ENCODE results near the gene FDPS.
"Not testable (repeated sequence)": the region's sequence is repeated elsewhere in the genome, so short reads cannot be mapped to it uniquely, and the experiment has no call there.

Gene FDPS

DNA sequence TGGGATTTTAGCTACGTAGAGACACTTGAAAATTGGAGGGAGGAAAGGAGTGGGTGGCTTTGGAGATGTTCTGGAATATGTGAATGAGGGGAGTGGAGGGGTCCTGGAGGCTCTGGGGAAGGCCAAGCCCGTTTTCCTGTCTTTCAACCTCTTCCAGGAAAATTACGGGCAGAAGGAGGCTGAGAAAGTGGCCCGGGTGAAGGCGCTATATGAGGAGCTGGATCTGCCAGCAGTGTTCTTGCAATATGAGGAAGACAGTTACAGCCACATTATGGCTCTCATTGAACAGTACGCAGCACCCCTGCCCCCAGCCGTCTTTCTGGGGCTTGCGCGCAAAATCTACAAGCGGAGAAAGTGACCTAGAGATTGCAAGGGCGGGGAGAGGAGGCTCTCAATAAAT is 11.6 kb downstream of the FDPS start:
- no peak for DNase-seq (ENCODE audit: low read depth)

GRCh38 chr1:155320661-155321617 is 12.3 kb downstream of the FDPS start, which contains the start of gene RUSC1:
TSS of gene RUSC1 (plus strand) at chr1:155320894. CDS start at chr1:155321774, 880 bp downstream.
- peak; percentile 76 for DNase-seq (ENCODE audit: low read depth)

DNA sequence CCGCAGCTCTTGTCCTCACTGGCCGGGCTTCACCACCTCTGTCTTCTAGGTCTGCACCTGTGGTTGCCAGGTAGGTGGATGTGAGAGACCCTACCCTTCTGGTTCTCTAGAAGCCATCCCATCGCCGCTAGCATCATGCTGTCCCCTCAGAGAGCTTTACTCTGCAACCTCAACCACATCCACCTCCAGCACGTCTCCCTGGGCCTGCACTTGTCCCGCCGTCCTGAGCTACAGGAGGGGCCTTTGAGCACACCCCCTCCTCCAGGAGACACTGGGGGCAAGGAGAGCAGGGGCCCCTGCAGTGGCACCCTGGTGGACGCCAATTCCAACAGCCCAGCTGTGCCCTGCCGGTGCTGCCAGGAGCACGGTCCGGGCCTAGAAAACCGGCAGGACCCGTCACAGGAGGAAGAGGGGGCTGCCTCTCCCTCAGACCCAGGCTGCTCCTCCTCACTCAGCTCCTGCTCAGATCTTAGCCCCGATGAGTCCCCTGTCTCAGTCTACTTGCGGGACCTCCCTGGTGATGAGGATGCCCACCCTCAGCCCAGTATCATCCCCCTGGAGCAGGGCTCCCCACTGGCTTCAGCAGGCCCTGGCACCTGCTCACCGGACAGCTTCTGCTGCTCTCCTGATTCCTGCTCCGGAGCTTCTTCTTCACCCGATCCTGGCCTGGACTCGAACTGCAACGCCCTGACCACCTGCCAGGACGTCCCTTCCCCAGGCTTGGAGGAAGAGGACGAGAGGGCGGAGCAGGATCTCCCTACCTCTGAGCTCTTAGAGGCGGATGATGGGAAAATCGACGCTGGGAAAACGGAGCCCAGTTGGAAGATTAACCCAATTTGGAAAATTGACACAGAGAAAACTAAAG is 13.2 kb downstream of the FDPS start:
- DNase-seq (ENCODE audit: low read depth) = no peak

DNA sequence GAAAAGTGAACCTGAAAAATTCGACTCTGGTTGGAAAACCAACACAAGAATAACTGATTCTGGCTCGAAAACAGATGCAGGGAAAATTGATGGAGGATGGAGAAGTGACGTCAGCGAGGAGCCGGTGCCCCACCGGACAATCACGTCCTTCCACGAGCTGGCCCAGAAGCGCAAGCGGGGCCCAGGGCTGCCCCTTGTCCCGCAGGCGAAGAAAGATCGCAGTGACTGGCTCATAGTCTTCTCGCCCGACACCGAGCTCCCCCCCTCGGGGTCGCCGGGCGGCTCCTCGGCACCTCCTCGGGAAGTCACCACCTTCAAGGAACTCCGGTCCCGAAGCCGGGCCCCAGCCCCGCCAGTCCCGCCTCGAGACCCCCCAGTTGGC is 13.9 kb downstream of the FDPS start:
- no peak for DNase-seq (ENCODE audit: low read depth)

- DNase-seq (ENCODE audit: low read depth) = peak; percentile 88
These were observed 14.5 kb downstream of the FDPS start for GRCh38 chr1:155322953-155323728.

DNA sequence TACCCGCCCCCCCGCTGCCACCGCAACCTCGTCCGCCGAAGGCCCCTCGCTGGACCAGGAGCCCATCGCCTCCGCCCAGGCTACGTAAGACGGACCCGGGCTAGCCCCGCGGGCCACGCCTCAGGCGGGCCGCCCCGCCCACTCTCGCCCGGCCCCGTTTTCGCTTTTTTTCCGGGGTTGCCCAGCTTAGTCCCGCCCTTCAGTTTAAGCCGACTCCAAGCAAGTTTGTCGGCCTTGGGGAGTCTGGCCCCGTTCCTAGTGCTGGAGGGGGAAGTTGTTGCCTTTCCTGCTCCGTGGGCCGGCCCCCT is 15.0 kb downstream of the FDPS start:
- DNase-seq (ENCODE audit: low read depth) = peak; percentile 83

DNA sequence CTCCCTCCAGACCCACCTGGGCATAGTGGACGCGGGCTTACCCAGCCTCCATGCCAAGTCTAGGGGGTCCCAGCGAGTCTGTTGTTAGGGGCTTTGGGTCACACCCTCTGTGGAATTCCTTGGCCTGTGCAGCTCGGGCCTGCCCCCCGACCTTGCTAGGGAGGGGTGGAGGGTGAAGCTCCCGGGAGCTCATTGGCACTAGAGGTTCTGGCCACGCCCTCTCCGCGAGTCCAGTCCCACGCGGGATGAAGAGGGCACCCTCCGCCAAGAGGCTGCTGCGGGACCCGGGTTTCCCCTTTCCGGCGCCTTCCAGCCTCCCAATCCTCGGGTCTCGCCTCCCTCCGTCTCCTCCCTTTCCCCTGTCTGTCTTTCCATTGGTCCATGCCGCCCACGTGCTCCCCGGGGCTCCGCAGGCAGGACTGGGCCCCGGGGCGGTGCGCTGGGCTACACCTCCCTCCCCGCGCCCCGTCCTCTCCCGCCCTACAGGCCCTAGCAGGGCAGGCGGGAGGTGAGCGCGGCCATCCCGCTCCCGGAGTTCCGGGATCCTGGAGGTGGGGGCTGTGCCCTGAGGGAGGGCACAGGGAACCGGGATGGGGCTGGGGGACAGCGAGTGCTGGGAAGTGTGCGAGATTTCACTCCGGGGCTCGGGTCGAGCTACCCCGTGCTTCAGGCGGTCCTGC is 15.5 kb downstream of the FDPS start:
- peak; percentile 92 for DNase-seq (ENCODE audit: low read depth)

- DNase-seq (ENCODE audit: low read depth) = no peak
These were observed 16.3 kb downstream of the FDPS start for GRCh38 chr1:155324717-155325602.

DNA sequence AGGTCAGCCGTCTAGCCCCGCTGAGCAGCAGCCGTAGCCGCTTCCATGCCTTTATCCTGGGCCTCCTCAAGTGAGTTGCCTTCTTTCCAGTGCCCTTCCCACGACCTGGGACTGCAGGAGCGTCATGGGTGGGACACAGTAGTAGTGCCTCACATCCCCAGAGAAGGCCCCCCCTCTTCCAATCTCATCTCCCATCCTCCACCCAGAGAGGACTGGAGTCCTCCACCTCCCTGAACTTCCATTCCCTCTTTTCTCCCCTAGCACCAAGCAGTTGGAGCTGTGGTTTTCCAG is 16.9 kb downstream of the FDPS start:
- DNase-seq (ENCODE audit: low read depth) = no peak

GRCh38 chr1:155326020-155326526 is 17.4 kb downstream of the FDPS start:
- DNase-seq (ENCODE audit: low read depth) = no peak

DNA sequence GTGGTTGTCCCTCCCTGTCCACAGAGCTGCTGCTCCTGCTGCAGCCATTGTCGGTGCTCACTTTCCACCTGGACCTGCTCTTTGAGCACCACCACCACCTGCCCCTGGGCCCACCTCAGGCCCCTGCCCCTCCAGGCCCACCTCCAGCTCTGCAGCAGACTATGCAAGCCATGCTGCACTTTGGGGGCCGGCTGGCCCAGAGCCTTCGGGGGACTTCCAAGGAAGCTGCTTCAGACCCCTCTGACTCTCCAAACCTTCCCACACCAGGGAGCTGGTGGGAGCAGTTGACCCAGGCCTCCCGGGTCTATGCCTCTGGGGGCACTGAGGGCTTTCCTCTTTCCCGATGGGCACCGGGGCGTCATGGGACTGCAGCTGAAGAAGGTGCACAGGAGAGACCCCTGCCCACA is 18.0 kb downstream of the FDPS start:
- no peak for DNase-seq (ENCODE audit: low read depth)

GRCh38 chr1:155327981-155328380 is 19.3 kb downstream of the FDPS start:
- no peak for DNase-seq (ENCODE audit: low read depth)

DNA sequence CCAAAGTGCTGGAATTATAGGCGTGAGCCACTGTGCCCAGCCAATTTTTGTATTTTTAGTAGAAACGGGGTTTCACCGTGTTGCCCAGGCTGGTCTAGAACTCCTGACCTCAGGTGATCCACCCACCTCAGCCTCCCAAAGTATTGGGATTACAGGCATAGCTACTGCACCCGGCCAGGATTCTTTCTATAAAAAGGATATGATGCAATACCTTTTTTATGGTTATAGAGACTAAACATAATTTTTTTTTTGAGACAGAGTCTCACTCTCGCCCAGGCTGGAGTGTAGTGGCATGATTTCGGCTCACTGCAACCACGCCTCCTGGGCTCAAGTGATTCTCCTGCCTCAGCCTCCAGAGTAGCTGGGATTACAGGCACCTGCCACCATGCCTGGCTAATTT is 20.2 kb downstream of the FDPS start:
- DNase-seq (ENCODE audit: low read depth) = not testable (repeated sequence)

DNA sequence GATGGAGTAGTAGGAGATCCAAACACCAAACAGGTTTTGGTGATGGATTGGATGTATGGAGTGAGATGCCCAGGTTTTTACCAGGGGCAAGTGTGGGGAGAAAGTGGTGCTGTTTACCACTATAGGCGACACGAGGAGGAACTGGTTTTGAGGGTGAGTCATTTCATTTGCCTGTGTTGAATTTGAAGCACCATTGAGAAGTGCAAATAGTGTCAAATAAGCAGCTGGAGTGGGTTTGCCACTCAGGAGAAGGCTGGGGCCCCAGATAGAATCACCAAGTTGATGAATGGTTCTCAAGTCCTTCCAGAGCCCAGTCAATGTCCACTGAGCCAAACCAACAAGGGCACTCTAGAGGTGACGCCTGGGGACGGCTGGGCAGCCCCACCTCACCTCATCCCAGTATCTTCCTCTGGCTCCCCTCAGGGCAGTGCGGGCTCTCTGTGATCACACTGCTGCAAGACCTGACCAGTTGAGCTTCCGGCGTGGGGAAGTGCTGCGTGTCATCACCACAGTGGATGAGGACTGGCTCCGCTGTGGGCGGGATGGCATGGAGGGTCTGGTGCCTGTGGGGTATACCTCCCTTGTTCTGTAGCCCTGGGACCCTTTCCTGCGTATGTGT is 21.4 kb downstream of the FDPS start:
- no peak for DNase-seq (ENCODE audit: low read depth)

GRCh38 chr1:155334962-155335361 is 26.3 kb downstream of the FDPS start:
- no peak for DNase-seq (ENCODE audit: low read depth)

GRCh38 chr1:155339515-155340097 is 30.9 kb downstream of the FDPS start:
- DNase-seq (ENCODE audit: low read depth) = no peak

DNA sequence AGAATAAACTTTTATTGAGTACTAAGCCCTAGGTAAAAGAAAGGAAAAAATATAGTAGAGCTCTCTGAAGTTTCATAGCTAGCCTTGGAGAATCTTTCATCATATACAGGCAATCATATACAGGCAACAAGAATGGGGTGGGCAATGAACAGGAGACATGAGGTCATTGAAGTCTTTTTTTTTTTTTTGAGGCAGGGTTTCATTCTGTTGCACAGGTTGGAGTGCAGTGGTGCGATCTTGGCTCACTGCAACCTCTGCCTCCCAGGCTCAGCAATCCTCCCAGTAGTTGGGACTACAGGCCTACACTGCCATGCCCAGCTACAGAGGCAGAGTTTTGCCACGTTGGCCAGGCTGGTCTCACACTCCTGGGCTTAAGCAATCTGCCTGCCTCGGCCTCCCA is 34.2 kb downstream of the FDPS start:
- no peak for DNase-seq (ENCODE audit: low read depth)

DNA sequence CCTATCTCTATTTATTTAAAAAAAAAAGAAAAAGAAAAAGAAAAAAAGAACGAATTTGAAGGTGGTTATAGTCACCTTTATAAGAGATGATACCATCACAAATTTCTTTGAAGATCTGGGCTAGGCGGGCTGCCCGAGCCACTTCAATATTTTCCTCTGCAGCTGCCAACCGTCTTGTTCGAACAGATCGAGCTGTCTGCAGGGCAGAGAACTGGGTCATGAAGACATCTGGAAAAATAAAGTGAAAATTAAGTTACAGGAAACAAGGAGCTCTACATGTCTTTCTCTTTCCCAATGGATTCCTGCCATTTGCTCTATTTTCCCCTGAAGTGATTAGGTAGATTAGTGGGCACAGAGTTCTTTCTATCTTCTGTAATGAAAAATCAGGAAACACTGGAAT is 44.0 kb downstream of the FDPS start:
- no peak for DNase-seq (ENCODE audit: low read depth)

GRCh38 chr1:155360051-155360450 is 51.4 kb downstream of the FDPS start:
- DNase-seq (ENCODE audit: low read depth) = no peak

Measured in activated T-cell treated with anti-CD3 and anti-CD28 coated beads for 48 hours (primary cell).